NCI-H446 treated with DMSO at 0.1 percent for 48 hours (cell line): ENCODE data around the gene BRD4.

Experiments used
- DNase-seq: peaks from one replicate; lab custom pipeline; 2025; lab: John Stamatoyannopoulos, UW

Gene BRD4

DNA sequence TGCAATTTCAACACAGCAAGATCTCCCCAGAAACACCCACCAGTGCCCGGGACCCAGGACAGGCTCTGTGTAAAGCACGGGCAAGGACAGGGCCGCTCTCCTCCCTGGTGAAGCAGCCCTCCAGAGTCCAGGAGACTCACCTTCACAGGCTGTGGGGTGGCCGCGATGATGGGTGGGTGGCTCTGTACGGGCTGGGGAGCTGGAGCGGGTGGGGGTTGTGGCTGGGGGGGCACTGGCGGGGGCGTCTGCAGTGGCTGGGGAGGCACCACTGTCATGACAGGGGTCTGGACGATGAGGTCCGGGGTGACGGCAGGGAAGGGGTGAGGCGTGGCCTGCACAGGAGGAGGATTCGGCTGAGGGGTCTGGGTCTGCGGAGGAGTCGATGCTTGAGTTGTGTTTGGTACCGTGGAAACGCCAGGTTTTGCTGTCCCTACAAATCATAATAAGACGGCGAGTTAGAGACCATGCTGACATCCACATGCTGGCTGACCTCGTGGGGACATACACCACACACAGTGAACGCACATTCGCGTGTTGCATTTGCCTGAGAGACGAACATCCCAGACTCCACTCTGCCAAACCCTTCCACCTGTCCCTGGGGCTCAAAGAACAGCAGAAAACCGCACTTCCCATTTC lies 67.0 kb downstream of the BRD4 start:
- DNase-seq, result no peak

DNA sequence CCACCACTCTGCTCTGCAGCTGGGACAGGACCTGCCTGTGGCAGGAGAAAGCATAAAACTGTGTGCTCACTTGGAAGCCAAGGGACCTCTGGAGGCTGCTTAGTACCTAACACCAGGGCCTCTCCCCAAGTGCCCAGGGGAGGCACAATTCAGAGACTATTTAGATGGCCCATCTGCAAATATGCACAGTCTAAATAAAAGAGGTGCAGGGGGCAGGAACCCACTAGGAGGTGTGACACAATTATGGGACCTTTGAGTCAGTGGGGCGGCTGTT lies 67.5 kb downstream of the BRD4 start:
- no peak for DNase-seq

DNA sequence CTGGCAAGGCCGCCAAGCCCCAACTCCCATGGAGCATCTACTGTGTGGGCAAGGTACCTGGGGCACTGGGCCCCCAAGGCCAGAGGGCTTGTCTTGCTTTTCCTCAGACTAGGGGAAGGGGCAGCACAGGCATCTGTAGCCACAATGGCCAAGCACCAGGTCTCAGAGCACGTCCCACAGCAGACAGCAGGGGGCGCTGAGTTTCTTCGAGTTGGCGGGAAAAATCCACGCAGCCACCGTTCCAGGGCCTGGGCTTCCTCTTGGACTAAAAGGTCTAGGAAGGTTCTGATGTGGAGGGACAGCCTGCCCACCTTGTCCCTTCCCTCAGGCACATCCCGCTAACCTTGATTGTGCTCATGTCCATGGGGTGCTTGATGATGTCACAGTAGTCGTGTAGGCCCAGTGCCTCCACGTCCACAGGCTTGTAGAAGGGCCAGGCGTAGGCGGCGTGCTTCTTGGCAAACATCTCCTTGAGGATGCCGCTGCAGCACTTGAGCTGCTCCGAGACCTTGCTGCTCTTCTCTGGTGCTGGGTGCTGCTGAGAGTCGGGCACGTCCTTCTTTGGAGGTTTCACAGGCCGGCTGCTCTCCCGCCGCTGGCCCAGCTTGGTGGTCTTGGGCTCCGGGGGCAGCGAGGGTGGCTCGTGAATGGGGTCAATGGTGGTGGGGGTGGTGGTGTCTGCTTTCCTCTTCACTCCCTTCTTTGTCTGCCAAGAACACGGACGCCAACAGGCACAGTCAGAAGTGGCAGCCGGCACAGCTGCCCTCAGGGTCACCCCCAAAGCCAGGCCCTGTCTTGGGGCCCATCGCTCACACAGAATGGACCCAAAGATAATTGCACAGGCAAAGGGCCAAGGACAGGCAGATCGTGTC lies 68.0 kb downstream of the BRD4 start:
- no peak for DNase-seq

DNA sequence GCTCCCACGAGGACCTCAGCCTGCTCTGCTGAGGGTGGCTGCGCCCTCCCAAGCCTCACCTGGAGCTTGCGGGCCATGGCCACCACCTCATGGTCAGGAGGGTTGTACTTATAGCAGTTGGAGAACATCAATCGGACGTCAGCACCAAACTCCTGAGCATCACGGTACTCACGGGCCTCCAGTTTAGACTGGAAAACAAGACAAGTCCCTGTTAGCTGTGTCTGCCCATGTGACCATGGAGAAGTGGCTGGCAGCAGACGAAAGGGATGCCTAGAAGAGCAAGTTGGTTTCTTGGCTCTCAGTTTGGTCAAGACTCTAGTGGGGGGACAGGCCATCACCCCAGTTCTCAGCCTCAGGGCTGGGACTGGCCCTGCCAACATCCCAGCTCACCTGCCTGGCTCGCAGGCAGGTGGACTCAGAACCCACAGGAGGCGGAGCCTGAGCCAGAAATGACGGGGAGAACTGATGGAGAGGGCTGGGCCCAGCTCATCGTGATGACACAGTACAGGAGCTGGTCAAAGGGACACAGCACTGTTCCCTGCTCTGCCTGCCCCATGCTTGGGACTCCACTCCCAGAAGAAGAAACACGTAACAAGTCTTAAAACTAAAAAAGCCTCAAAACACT lies 68.9 kb downstream of the BRD4 start:
- no peak for DNase-seq

DNA sequence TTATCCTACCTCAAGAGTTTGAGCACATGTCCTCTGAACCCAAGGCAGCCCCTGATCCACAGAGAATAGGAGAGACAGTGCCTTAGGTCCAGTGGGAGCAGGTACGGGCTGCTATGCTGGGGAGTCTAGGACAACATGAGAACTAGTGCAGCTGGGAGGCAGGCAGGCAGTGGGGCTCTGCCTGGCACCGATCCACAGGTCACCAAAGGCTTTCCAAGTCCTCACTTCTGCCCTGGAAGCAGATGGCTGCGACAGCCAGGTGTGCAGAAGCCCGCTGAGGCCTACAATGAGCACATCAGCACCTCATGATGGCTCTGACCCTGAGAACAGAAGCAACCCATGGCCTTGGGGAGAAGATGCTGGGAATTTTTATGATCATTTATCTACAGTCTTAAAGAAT lies 70.3 kb downstream of the BRD4 start:
- DNase-seq, result no peak

DNA sequence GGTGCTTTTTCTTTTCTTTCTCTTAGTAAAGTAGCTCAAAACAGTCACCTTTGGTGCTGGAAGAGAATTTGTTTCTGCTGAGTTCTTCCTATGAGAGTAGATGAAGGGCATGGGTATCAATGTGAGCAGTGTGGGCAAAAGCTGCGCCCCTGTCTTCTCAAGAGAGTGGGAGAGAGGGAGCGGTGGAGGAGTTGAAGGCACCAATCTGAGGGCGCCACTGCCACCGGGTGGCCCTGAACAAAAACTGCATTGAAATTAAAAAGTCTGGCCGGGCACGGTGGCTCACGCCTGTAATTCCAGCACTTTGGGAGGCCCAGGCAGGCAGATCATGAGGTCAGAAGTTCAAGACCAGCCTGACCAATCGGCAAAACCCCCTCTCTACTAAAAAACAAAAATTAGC lies 71.4 kb downstream of the BRD4 start:
- no peak for DNase-seq

DNA sequence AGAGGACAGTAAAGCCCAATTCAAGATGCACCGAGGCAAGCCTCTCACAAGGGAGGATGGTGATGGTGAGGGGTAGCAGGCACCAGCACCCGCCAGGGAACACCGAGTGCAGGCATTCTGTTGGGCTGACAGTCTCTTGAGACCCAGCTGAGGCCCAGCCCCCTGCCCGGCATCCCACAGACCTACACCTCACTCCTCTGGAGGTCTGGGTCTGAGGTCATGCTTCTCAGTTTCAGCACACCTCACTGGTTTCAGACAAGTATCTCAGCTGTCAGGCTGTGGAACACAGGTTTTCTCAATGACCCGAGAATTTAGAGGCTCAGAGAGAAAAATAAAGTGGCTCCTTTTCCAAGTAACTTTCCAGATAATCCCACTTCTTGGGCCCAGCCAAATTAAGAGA lies 72.4 kb downstream of the BRD4 start:
- no peak for DNase-seq

DNA sequence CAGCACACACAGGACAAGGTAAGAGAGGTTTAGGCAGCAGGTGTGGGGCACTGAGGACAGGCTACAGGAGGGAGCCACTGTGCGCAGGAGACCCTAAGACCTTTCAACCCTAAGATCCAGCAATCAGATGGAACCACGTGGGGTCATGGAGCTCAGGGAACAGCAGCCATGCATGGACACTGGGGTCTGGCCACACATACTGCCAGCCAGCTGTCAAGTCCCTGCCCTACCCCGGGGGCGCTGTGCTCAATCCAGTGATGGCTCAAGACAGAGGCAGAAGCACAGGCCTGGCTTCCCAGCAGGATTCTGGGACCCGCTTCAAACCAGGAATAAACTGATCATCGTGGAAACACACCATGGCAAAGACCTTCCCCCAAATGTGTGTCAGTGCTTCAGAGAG lies 74.6 kb downstream of the BRD4 start:
- DNase-seq, result no peak

DNA sequence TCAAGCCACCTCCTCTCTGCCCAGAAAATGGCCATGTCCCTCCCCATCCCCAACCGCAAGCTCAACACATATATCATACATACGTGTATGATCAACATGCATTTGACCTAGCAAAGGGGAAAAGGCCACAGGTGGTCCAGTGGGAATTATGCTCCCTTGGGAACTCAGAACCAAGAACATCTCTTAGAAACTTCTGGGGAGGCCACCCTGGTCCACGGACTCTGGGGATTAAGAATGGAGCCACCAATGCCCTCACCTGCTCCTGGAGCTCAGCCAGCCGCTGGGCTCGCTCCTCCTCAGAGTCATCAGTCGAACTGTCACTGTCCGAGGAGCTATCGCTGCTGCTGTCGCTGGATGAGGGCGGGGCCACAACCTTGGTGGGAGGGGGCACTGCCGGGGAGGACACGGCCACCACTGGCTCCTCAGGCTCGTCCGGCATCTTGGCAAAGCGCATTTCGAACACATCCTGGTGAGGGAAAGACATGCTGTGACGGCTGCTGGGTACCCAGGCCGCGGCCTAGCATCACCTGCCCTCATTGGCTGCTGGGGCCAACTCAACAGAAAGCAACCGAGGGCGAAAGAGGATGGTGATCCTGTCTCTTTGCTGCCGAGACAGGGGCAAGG lies 75.5 kb downstream of the BRD4 start:
- DNase-seq, result no peak

DNA sequence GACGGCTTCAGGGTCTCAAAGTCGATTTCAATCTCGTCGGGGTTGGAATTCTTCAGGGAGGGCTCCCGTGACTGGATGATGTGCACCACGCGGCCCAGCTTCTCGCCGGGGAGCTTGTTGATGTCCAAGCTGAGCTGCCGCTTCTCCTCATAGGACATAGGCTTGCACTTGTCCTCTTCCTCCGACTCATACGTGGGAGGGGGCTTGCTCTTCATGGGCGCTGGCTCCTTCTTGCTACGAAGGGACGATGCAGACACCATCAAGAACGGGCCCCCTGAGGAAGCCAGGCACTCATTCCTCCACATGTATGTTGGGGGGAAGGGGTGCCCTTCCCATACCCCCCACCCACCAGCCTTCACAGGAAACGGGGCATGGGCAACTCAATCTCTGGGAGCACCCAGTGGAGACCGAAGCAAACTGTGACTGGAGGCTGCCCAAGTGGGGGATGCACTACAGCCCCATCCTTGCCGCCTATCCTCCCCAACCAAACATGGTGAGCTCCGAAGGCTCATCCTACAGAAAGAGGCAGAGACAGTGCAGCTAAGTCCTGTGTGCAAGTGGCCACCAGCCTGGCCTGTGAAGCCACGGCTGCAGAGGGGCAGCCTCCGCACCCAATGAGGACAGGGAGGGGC lies 76.9 kb downstream of the BRD4 start:
- DNase-seq, result no peak

DNA sequence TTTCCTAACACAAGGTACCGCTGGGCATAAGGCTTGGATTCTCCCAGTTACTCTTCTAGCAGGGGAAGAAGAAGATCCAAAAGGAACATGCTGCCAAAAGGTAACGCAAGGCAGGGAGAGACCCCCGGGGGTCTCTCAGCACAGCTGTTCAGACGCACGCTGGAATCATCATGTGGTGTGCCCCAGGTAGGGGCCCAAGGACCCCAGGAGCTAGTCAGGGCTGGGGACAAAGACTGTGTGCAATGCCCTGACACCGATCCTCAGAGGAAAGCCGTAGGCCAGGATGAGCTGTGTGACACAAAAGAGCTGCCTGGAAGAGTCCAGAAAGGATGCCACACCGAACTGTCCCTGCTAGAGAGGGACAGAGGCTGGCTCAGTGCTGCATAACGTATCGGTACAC lies 77.8 kb downstream of the BRD4 start:
- DNase-seq, result no peak

DNA sequence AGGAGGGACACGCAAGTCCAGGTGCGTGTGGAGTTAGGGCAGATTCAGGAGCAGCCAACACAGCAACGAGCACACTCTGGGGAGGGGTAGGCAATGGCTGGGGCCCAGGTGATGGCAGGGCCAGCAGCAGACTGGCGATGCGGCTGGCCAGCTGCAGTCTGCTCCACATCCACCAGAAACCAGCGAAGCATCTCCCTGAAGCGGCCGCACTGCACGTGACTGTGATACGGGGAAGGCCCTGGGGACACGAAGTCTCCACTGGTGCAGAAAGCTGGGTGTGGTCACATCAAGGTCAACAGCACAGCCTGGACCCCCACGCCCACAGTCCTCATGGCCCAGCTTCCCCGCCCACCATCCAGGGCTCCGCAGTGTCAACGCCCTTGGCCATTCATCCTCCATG lies 78.8 kb downstream of the BRD4 start:
- DNase-seq, result no peak

DNA sequence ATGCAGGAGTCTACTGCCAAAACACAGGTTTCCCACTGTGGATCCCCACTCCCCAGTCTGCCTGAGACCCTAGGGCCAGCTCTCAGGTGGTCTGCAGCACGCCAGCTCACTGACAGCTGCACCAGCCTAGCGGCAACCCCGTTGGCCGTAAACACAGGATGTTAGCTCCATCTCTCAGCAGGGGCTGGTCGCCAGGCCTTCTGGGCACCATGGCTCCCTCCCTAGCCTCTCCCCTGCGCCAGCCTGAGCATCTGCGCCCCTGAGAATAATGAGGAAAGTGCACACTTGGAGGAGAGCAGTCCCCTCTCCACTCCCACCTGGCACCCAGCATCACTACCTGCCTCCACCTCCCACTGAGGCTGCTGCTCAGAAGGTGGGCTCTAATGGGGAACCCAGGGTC lies 79.3 kb downstream of the BRD4 start:
- no peak for DNase-seq

DNA sequence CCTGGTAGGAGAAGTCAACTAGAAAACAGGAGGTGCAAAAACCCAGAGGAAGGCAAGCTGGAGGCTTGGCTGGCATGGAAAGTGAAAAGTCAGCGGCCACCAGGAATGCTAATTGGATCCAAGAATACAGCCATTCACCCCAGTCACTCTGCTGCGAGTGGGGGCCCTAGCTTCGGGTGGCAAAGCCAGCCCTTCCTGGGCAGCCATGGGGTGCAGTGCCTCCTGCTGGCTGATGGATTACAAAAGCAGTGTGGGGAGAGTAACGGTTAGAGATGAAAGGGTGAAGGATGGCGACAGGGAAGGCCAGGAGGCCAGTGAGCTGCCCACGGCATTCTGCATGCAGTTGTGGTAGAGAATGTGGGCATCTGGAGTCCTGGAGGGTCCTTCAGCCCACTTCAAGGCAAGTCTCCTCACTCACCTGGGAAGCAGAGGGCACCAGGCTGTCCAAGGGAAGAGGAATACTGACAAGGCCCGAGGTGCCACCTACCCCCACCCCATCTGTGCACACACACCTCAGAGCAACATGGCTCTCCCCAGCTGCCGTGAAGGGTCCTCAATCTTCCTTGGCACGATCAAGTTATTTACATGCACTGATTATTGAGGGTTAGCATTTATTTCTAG lies 79.8 kb downstream of the BRD4 start:
- DNase-seq, result no peak

DNA sequence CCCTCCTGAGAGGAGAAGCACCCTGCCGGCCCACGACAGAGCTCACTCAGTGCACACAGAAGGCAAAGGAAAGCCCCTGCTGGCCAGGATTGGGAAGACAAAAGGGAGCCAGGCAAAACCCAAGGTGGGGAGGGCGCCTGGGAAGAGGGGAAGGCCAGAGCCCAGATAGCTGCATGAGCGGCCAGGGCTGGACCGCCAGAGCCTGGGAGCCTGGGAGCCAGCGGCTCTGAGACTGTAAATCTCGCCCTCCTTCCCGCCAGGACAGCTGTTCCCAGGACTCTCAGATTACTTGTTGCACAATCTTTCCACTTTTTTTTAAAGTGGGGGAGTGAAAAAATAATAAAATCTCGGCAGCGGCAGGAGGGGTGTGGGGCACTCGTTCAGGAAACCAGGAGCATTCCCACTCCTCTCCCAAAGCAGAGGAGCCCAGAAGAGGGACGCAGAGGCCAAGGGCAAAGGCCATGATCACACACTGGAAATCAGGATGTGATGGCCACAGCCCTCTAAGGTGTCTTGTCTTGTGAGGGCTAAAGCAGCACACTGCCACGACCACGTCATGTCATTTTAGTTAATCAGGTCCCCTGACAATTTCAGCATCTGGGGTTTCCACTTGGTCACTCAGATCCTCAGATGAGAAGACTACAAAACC lies 80.5 kb downstream of the BRD4 start:
- no peak for DNase-seq

DNA sequence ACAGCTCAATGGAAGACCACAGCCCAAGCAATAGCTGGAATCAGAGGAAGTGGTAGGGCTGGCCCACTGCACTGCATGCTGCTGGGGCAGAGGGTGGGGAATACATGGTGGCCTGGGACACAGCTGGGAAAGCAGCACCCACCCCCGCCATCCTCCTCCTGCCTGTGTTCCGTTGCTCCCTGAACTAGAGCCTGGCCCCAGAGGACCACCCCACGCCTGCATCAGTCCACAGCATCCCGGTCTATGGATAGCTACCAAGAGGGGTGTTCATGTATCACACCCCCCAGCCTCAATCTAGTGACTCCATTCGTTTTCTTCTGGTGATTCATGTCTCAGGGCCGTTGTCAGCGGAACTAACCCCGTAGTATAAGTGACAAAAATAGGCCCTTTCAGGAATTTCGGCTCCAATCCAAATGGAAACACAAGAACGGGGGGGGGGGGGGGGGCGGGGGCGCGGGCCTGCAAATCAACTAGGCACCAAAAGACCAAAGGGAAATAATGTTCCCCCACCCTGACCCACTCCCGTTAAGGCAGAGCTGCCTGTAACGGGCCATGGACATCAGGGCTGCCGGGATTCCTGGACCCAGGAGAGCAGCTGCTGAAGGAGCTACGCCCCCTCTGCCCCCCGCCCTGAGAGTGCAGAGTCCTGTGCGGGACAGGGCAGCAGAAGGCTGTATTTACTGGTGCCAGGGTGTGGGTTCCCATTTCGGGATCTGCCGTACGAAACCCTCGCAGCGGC lies 81.2 kb downstream of the BRD4 start:
- no peak for DNase-seq

DNA sequence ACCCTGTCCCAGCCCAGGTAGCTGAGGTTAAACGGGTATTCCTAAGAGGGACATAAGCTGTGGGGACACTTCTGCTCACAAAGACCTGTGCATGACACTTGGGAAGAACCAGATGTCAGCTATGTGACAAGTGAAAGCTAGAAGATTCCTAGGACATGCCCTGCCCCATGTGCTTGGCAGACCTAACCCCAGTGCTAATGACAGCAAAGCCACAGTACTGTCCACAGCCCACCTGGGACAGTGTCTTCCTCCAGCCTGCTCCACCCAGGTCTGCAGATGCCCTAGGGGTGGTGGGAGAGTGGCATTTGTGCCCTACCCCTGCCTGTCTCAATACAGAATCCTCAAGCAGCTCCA lies 81.7 kb downstream of the BRD4 start:
- no peak for DNase-seq

DNA sequence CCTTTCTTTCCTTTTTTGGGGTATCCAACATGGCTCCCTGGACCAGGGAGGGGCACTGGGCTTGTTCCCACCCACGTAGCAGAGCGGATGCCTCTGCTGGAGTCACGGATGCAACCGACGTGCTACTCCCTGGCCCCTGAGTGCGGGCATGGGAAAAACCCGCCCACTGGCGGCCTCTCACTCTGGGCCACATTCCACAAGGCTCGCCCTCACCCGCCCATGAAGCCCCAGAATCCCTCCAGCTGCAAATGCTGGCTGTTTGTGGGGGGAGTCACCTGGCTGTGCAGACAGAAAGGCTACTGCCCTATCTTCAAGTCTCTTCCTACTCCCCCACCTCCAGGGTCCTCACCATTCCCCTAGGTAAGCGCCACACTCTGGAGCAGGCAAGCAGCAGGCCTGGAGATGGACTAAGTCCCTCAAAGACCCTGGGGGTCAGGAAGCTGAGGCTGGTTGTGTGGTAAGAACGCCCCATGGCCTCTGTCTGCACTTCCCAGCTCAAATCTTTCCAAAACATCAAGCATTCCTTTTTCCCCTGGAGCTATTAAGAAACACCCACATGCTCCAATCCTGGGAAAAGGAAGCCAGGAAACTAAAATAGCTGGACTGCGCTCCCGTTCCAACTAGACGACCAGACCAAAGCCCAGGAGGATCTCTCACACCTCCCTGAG lies 82.2 kb downstream of the BRD4 start:
- no peak for DNase-seq

DNA sequence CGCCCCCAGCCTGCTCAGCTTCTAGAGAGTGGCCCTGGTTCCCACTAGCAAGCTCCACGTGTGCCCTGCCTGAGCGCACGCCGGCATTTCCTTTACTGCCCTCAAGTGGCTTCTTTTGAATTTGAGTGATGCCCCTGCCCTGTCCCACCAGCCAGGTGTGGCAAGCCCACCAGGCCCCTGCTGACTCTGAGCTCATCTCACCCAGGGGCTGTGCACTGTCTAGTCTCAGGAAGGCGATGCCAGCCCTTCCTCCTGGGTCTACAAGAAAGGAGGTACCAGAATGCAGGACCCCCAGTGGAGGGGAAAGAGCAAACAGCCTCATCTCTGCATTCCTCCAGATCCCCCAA lies 82.8 kb downstream of the BRD4 start:
- DNase-seq, result no peak

DNA sequence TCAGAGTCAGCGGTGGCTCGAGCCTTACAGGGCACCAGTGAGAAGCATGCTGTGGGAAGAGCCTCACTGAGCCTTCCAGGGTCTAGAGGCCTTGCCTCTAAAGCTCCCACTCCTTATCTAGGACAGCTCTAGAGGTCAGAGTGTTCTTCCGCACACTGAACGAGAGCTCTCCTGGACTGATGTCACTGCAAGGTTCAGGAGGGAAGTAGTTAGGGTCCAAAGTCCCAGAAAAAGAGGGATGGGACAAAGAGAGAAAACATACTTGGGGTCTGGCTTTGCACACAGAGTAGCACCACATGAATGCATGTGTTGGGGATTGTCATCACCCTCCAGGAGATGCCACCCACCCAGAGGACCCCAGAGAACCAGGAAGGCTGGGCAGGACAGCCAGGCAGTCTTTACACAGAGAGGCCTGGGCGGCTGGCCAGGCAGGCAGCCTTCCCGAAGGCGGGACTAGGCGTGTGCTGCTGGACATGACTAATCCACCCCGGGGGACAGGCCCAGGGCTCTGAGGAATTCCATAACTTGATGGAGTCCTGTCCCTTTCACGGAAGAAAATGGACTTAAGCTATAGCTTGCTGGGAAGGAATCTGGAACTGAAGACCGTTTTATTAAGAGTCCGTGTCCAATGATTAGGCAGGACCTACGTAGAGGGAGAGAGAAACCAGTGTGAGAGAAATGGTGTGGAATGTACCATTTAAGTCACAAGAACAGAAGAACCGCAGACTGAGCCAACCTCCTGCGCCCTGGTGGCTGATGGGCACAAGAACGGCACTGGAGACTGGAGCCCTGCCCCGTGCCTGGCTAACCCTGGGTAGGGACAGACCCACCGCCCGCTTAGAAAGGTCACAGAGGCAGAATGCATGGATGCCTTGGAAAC lies 83.5 kb downstream of the BRD4 start:
- DNase-seq, result no peak
